Stimulated activated CD8-positive, alpha-beta memory T cell treated with anti-CD3 and anti-CD28 coated beads, Interleukin-4, amount 100 ng/mL, for 48 hours (primary cell): ENCODE data around the gene FKBP5.
A peak's percentile ranks its signal among the peaks of the same experiment; 100 is the strongest.
"Not testable (repeated sequence)": the region's sequence is repeated elsewhere in the genome, so short reads cannot be mapped to it uniquely, and the experiment has no call there.

Experiments
- DNase-seq: peaks from one replicate; pipeline ENCODE4 v3.0.0-alpha.2; 2020

Gene FKBP5

GRCh38 chr6:35688605-35689322 is at the start of gene FKBP5:
FKBP5 (minus strand) TSS chr6:35688915; CDS start chr6:35642824, 46,091 bp downstream.
- DNase-seq, result peak; percentile 94

DNA sequence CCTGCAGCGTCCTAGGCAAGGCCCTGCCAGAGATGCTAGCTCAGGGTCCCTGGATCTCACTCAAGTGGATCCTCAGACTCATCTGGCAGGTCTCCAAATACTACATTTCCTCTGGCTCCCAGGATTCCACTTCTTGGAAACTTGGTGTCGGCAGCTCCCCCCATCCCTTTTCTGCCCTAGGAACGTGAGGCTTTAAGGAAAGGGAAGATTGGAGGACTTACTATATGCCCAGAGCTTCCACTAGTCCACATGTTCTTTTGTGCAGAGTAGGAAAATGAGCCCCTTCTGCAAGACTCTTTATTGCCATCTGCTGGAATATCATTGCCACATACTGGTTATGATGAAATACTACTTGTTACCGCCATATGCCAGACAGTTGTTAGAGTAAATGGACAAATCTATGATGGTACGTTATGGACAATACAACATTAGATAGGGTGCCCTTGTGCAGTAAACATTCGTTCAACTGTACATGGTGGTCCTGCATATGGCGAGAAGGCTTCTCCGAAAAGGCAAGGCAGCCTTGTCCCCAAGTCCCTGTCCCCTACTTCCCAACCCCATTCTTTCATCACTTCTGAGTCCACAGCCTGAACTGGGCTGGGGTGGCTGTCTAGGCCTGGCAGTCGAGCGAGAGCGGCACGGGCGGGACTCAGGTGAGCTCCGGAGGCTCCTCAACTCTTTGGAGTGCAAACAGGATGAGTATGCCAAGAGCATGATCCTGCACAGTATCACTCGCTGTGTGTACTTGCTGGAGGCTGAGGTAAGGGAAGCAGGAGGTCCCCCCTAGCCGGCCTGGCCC is 48.9 kb upstream of the FKBP5 start:
- DNase-seq, result no peak

DNA sequence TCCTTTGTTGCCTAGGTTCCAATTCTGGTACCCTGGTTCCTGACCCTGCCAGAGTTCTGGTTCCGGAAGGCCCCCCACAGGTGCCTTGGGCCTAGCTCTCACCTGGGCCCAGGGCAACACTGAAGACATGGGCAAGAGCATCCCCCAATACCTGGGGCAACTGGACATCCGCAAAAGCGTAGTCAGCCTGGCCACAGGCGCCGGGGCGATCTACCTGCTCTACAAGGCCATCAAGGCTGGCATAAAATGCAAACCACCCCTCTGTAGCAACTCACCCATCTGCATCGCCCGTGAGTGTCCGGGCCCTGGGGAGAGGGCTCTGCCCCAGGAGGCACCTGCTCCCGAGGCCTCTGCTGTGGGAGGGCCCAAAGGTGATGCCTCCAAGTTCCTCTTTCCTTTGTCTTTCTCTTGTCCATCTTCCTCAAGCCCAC is 48.3 kb upstream of the FKBP5 start, which contains the start of gene ARMC12:
ARMC12 (plus strand) TSS at position 51 of the 431 bp plus-strand sequence; CDS start at position 128, 77 bp downstream.
- DNase-seq, result no peak

DNA sequence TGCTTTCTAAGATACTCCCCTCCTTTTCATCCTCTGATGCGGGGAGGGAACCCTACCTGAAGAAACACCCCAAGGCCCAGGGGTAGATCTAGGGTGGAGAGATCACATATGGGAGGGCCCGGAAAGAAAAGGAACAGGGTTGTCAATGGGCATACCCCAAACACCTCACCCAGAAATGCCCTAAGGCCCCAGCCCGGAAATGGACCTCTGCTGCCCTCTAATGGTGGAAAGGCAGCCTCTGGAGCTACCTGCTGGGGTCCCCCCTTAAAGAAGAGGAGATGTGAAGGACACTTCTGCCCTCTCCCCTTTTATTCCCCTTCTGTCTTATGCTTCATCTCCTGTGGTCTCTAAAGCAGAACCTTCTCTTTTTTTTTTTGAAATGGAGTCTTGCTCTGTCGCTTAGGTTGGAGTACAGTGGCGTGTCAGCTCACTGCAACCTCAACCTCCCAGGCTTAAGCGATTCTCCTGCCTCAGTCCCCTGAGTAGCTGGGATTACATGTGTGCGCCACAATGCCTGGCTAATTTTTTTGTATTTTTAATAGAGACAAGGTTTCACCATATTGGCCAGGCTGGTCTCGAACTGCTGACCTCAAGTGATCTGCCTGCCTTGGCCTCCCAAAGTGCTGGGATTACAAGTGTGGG is 47.7 kb upstream of the FKBP5 start:
- DNase-seq, result peak; percentile 93

GRCh38 chr6:35735452-35735851 is 46.7 kb upstream of the FKBP5 start:
- DNase-seq, result no peak

DNA sequence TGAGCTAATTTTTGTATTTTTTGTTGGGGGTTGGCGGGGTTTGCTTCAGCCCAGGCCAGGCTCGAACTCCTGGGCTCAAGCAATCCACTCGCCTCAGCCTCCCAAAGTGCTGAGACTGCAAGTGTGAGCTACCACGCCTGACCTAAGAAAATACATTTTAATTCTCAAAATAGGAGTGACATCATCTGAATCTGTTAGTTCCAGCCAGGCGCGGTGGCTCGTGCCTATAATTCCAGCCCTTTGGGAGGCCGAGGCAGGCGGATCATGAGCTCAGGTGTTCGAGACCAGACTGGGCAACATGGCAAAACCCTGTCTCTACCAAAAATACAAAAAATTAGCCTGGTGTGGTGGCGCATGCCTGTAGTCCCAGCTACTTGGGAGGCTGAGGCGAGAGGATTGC is 45.6 kb upstream of the FKBP5 start:
- DNase-seq, result not testable (repeated sequence)

- DNase-seq, result no peak
Observed at GRCh38 chr6:35733633-35734032, 44.9 kb upstream of the FKBP5 start.

GRCh38 chr6:35731736-35732532 is 43.2 kb upstream of the FKBP5 start:
- DNase-seq, result peak; percentile 97

DNA sequence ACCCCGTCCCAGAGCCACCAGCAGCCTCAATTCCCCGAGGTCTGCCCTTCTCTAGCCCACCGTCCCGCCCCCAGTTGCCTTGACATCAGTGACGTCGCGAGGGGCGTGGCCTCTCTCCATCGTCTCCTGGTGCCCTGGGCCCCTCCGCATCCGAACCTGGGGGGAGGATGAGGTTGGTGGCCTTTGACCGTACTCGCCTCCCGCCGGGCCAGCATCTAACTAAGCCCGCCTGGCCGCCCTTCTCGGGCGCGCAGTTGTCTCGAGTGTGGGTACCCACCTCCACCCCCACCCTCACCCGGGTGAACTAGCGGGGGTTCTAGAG is 42.7 kb upstream of the FKBP5 start:
- DNase-seq, result peak; percentile 100

- no peak for DNase-seq
Observed at GRCh38 chr6:35730745-35731413, 42.2 kb upstream of the FKBP5 start.

DNA sequence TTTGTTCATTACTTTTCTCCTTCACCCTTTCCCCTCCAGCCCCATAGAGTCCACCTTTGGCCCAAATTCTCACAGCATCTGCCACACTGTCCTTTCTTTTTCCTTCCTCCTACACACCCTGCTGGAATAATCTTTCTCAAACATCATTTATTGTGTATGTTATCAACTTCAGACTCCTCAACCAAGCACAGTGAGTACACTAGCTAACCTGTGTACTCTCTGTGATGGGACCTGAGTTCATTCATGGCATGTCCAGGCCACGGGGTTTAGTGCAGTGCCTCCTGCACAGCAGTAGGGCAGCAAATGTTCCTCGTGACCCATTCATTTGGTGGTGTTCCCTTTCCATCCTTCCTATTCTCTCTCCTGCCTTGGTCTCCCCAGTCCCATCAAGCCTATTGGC is 41.0 kb upstream of the FKBP5 start:
- DNase-seq, result no peak

DNA sequence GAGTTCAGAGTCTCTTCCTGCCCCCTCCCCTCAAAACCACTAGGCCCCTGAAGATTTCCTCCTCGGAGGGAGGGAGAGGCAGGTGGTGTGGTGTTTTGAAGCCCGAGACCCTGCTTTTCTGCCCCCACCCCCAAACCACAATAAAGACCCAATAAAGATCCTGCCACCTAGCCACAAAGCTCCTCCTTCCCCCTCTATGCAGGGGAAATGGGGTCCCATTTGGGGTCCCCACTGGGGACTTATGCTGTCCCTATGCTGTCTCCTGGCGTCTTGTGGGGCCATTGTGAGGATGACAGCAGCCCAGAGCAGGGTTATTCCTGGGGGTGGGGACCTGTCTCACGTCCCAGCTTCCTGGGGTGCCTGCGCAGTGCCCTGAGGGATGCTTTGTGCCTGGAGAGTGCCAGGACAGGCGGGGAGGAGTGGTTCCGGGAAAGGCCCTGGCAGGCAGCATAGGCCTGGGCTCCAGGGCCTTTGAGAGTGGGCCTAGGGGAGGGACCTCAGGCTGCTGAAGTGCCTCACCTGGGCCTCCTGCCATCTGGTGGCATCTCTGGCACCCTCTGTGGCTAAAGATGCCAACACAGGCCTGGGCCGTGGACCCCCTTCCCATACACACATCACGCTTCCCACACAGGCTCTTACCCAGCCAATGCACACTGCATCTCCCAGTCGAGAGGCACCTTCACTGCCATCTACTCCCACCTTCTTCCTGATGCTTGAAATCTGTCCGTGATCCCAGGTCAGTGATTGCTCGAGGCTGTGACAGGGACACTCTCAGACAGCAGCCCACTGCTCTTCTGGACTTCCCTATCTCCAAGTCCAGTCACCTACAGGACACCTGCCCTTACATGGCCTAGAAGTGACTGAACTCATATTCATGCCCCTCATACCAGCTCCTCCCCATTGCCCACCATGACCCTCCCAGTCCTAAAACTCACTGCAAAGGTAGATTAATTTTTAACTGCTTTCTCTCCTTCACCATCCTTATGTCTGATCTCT is 40.3 kb upstream of the FKBP5 start:
- no peak for DNase-seq

DNA sequence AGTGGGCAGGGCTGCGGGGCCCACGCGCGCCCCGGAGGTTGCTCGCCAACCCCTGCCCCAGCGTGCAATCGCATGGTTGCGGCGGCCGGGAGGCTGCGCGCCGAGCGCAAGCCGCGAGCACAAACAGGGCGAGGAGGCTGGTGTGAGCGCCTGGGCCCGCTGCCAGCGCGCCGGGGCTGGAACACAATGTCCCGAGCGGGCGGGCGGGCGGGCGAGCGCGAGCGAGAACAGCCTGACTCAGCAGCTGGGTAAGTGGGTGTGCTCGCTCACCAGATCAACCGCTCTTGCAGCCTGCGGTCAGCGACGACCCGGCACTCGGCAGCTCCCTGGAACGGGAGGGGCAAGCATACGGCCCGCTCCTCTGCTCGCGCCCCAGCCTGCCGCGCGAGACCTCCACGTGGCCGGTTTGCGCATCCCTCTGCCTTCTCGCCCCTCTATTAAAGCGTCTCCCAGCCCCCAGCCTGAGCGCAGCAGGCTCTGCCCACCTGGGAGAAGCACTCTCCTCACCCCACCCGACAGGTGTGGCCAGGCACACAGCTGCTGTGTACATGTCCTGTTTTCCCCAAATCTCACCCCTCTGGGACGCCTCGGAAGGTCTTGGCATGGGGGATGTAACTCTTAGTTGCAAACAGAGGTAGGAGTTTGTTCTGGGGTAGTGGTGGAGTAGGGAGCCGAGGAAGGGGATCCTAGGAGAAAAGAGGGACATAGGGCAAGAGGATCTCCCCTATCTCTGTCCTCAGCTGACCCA is 39.4 kb upstream of the FKBP5 start:
- DNase-seq, result peak; percentile 88

DNA sequence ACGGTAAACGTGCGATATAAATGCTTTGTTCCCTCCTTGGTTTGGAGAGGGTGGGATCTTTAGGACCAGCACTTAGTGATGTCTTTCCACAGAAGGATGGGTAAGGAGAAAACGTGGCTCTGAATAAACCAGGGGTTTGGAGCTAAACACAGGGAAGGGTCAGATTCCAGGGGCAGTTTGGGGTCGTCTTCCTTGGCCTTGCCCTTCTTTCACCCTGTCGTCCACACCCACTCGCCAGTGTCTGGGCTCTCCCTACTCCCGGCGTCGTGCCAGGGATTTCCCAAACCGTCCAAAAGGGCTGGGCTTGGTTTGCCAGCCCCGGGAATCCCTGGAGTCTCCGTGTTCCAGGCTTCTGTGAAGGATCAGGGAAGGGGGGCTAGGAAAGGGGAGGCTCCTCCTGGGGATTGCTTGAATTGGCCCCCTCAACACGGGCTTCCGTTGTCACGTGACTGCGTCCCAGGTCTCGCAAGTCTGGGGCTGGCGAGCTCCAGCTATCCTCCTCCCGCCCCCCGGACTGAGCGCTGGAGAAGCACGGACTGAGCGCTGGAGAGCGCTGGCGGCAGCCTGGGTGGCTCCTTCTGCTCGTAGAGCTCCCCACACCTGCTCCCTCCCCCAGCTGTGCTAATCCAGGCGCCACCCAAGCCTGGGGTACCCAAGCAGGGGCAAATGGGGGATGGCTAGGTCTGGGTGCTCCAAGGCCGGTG is 38.7 kb upstream of the FKBP5 start:
- DNase-seq, result peak; percentile 69

- DNase-seq, result no peak
Observed at GRCh38 chr6:35725721-35726438, 37.2 kb upstream of the FKBP5 start.

GRCh38 chr6:35725081-35725708 is 36.5 kb upstream of the FKBP5 start:
- DNase-seq, result no peak

DNA sequence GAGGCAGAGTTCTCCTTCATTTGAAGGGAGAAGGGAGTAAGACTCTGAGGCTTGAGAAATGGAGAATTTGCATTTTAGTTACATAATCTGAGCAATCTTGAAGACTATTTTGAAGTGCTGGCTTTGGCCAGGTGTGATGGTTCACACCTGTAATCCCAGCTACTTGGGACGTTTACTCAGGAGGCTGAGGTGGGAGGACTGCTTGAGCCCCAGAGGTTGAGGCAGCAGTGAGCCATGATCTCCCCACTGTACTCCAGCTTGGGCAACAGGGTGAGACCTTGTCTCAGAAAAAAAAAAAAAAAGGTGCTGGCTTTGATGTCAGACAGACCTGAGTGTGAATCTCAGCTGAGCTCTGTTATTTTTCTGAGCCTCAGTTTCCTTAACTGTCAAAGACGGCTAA is 35.8 kb upstream of the FKBP5 start:
- DNase-seq, result no peak

DNA sequence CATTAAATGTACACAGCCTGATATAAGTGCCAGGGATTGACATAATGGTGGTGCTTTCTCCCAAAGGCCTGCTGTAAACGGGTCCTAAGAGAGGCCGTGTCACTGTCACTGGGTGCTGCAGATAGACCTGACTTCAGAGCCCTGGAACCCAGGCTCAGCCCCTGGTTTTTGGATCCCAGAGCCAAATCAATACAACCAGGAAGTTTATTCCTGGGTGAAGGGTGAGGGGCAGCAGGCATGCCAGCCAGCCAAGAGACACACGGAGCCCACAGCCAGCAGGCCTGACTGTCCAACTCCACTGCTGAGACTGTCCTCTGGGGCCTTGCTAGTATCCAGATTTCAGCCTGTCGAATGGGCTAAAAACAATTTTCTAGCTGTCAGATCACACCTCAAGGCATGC is 35.3 kb upstream of the FKBP5 start:
- DNase-seq, result no peak
